ENCODE data around the gene SH3GLB1. TPM values are rescaled to one million over a fixed set of nuclear protein-coding genes. Genes with fewer than 3 reads are reported as not detected.

The SH3GLB1 gene
- total RNA-seq, 1 donor, result 53.9 TPM

DNA sequence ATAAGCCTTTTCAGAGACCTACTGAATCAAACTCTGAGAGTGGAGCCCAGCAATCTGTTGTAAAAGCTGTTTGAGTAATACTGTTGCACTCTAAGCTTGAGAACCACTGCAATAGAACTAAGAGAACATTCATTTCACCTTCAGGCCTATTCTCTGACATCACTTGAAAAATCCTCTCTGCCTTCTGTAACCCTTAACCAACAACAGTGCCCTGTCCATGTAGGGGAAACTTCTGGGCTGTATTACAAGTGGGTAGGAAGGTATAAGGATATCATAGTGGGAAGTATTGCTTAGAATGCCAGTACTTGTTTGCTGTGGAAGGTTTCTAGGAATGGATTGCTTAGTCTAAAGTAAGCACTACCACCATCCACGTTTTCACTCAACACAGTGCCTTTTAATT lies 42.9 kb downstream of the SH3GLB1 start:
- Histone ChIP-seq H3K79me2 (ENCODE audit: insufficient read depth, low read length) (no peaks in the 10 kb centered on the region), H3K4me2 (ENCODE audit: insufficient read depth, low read length) (no peak overlapping the region), H2AFZ (ENCODE audit: low read length) (no peak overlapping the region), H3K36me3 (ENCODE audit: insufficient read depth, low read length) (peaks cover 34% of the 10 kb centered on the region), H3K4me3 (ENCODE audit: insufficient read depth, low read length) (no peak overlapping the region), H3K9me3 (ENCODE audit: low read depth, low read length) (no peaks in the 10 kb centered on the region), H3K27ac (ENCODE audit: low read depth, low read length) (no peak overlapping the region), H4K20me1 (ENCODE audit: insufficient read depth, low read length) (peaks cover 15% of the 10 kb centered on the region), H3K27me3 (ENCODE audit: insufficient read depth, low read length) (no peaks in the 10 kb centered on the region), H3K4me1 (ENCODE audit: insufficient read depth, low read length) (peaks cover 5% of the 10 kb centered on the region)
- DNase-seq (ENCODE audit: insufficient read length, low spot score, missing footprints), result no peak
- TF ChIP-seq, protein P1, sequence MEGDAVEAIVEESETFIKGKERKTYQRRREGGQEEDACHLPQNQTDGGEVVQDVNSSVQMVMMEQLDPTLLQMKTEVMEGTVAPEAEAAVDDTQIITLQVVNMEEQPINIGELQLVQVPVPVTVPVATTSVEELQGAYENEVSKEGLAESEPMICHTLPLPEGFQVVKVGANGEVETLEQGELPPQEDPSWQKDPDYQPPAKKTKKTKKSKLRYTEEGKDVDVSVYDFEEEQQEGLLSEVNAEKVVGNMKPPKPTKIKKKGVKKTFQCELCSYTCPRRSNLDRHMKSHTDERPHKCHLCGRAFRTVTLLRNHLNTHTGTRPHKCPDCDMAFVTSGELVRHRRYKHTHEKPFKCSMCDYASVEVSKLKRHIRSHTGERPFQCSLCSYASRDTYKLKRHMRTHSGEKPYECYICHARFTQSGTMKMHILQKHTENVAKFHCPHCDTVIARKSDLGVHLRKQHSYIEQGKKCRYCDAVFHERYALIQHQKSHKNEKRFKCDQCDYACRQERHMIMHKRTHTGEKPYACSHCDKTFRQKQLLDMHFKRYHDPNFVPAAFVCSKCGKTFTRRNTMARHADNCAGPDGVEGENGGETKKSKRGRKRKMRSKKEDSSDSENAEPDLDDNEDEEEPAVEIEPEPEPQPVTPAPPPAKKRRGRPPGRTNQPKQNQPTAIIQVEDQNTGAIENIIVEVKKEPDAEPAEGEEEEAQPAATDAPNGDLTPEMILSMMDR (IDR thresholded peaks at IDR 0.05; ENCODE audit: extremely low read depth, low read depth, low read length), result no peak

DNA sequence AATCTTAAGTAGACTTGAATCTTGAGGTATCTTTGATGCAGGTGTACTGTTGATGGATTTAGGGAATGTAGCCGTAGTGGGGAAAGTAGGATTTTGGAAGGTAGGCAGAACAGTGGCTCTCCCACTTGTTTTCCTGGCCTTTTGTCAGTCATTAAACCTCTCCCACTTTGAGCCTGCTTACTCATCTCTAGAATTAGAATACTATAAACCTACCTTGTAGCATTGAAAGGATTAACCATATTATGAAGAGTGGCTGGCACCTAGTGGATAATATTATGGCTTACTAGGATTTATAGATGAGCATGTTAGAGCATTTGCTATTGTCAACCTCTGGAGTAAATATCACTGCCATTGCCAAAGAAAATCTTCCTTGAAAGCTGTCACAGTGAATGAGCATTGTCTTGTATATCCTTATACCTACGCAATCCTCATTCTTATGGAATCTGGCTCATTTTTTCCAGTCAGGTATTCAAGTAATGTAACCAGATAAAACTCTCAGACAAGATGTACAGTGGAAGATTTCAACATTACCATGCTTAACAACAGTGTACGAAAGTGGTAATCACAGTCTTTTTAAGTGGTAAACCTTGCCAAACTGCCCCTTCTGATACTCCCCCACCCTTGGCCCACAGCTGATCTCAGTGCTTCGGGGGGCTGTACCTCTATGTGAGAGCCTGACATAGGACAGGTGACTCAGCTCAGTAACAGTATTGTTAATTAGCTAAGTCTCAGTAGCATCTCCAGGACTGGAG lies 44.4 kb downstream of the SH3GLB1 start:
- Histone ChIP-seq H3K27ac (ENCODE audit: low read depth, low read length) (no peak overlapping the region), H4K20me1 (ENCODE audit: insufficient read depth, low read length) (peaks cover 15% of the 10 kb centered on the region), H3K4me1 (ENCODE audit: insufficient read depth, low read length) (peaks cover 5% of the 10 kb centered on the region), H3K9me3 (ENCODE audit: low read depth, low read length) (no peaks in the 10 kb centered on the region), H3K27me3 (ENCODE audit: insufficient read depth, low read length) (peaks cover 5% of the 10 kb centered on the region), H3K79me2 (ENCODE audit: insufficient read depth, low read length) (no peaks in the 10 kb centered on the region), H3K4me2 (ENCODE audit: insufficient read depth, low read length) (no peak overlapping the region), H3K4me3 (ENCODE audit: insufficient read depth, low read length) (no peak overlapping the region), H3K36me3 (ENCODE audit: insufficient read depth, low read length) (peaks cover 20% of the 10 kb centered on the region), H2AFZ (ENCODE audit: low read length) (no peak overlapping the region)
- TF ChIP-seq, protein P1 (IDR thresholded peaks at IDR 0.05; ENCODE audit: extremely low read depth, low read depth, low read length), result no peak
- DNase-seq (ENCODE audit: insufficient read length, low spot score, missing footprints), result no peak

GRCh38 chr1:86750076-86750475 lies 45.7 kb downstream of the SH3GLB1 start:
- TF ChIP-seq, protein P1 (IDR thresholded peaks at IDR 0.05; ENCODE audit: extremely low read depth, low read depth, low read length), result no peak
- Histone ChIP-seq H3K27me3 (ENCODE audit: insufficient read depth, low read length) (peaks cover 7% of the 10 kb centered on the region), H3K79me2 (ENCODE audit: insufficient read depth, low read length) (no peaks in the 10 kb centered on the region), H3K4me2 (ENCODE audit: insufficient read depth, low read length) (no peak overlapping the region), H3K4me1 (ENCODE audit: insufficient read depth, low read length) (peaks cover 5% of the 10 kb centered on the region), H3K36me3 (ENCODE audit: insufficient read depth, low read length) (peaks cover 10% of the 10 kb centered on the region), H3K4me3 (ENCODE audit: insufficient read depth, low read length) (no peak overlapping the region), H3K27ac (ENCODE audit: low read depth, low read length) (no peak overlapping the region), H2AFZ (ENCODE audit: low read length) (no peak overlapping the region), H4K20me1 (ENCODE audit: insufficient read depth, low read length) (peaks cover 15% of the 10 kb centered on the region), H3K9me3 (ENCODE audit: low read depth, low read length) (no peaks in the 10 kb centered on the region)
- DNase-seq (ENCODE audit: insufficient read length, low spot score, missing footprints), result no peak

- no peak overlapping the region for H3K4me3 ChIP-seq (ENCODE audit: insufficient read depth, low read length)
- no peak overlapping the region for H3K4me2 ChIP-seq (ENCODE audit: insufficient read depth, low read length)
- no peak for DNase-seq (ENCODE audit: insufficient read length, low spot score, missing footprints)
- H2AFZ ChIP-seq (ENCODE audit: low read length), result no peak overlapping the region
- no peaks in the 10 kb centered on the region for H3K79me2 ChIP-seq (ENCODE audit: insufficient read depth, low read length)
- peaks cover 8% of the 10 kb centered on the region for H3K36me3 ChIP-seq (ENCODE audit: insufficient read depth, low read length)
- H3K27ac ChIP-seq (ENCODE audit: low read depth, low read length), result no peak overlapping the region
- H3K27me3 ChIP-seq (ENCODE audit: insufficient read depth, low read length), result peaks cover 7% of the 10 kb centered on the region
- TF ChIP-seq, protein P1 (IDR thresholded peaks at IDR 0.05; ENCODE audit: extremely low read depth, low read depth, low read length), result no peak
- H3K4me1 ChIP-seq (ENCODE audit: insufficient read depth, low read length), result peaks cover 5% of the 10 kb centered on the region
- H3K9me3 ChIP-seq (ENCODE audit: low read depth, low read length), result no peaks in the 10 kb centered on the region
- peaks cover 15% of the 10 kb centered on the region for H4K20me1 ChIP-seq (ENCODE audit: insufficient read depth, low read length)
Observed at GRCh38 chr1:86750530-86750929, 46.2 kb downstream of the SH3GLB1 start.
